HepG2 (cell line): ENCODE results near the gene UNKL. TPM values are rescaled to one million over a fixed set of nuclear protein-coding genes. Genes with fewer than 3 reads are reported as not detected.

Experiments
- DZIP1 ChIP-seq: sonication (generic); formaldehyde crosslinking; IDR thresholded peaks from 2 replicates; pipeline ENCODE4 v1.5.0; 2020; ENCODE audit warnings: mild to moderate bottlenecking, missing genetic modification reagents
- FOXA3 ChIP-seq: IDR thresholded peaks from 2 replicates; pipeline ENCODE4 v1.6.1; 2016; ENCODE audit warnings: missing genetic modification reagents, missing compliant biosample characterization
- MEIS1 ChIP-seq: sonication (generic); formaldehyde crosslinking; IDR thresholded peaks from 2 replicates; pipeline ENCODE4 v1.9.0; 2021; ENCODE audit warnings: mild to moderate bottlenecking, missing genetic modification reagents, moderate library complexity, borderline replicate concordance
- MTA3 ChIP-seq: sonication (generic); formaldehyde crosslinking; IDR thresholded peaks from 2 replicates; pipeline ENCODE4 v1.4.0; 2020; ENCODE audit warnings: missing genetic modification reagents
- POGZ ChIP-seq: sonication (generic); formaldehyde crosslinking; IDR thresholded peaks from 2 replicates; pipeline ENCODE4 v1.4.0; 2020; ENCODE audit warnings: mild to moderate bottlenecking, missing genetic modification reagents
- PTBP1 ChIP-seq: fragments of 200-400 bp; formaldehyde crosslinking; IDR thresholded peaks from 2 replicates; pipeline ENCODE4 v1.6.1; 2018; ENCODE audit warnings: low read length, low read depth; ENCODE audit not compliant: poor library complexity, severe bottlenecking
- SIX1 ChIP-seq: sonication (generic); formaldehyde crosslinking; IDR thresholded peaks from 2 replicates; pipeline ENCODE4 v1.4.0; 2020; ENCODE audit warnings: missing genetic modification reagents, borderline replicate concordance
- ZBTB46 ChIP-seq: sonication (generic); formaldehyde crosslinking; IDR thresholded peaks from 2 replicates; pipeline ENCODE4 v1.4.0; 2020; ENCODE audit warnings: mild to moderate bottlenecking, missing genetic modification reagents, borderline replicate concordance
- ZBTB8A ChIP-seq: sonication (generic); formaldehyde crosslinking; IDR thresholded peaks from 2 replicates; pipeline ENCODE4 v1.4.0; 2020; ENCODE audit warnings: mild to moderate bottlenecking, low read depth, missing genetic modification reagents, borderline replicate concordance
- ZNF414 ChIP-seq: sonication (generic); formaldehyde crosslinking; IDR thresholded peaks from 2 replicates; pipeline ENCODE4 v1.5.0; 2020; ENCODE audit warnings: missing genetic modification reagents
- ZNF883 ChIP-seq: sonication (generic); formaldehyde crosslinking; IDR thresholded peaks from 2 replicates; pipeline ENCODE4 v1.5.1; 2020; ENCODE audit warnings: mild to moderate bottlenecking, missing genetic modification reagents; ENCODE audit errors: not compliant biosample characterization
- ZNF891 ChIP-seq: sonication (generic); formaldehyde crosslinking; IDR thresholded peaks from 2 replicates; pipeline ENCODE4 v1.5.0; 2020; ENCODE audit warnings: mild to moderate bottlenecking, missing genetic modification reagents
- polyA plus RNA-seq, 8 experiments: library from polyadenylated mRNA; depleted of rRNA in 3 of 8; stranded (reverse) in 7 of 8; unstranded in 1 of 8; fragments of >200 nt; fragmentation: Illumina TruSeq in 4 of 8; extraction: Trizol in 4 of 8; gene quantifications; 2 replicates each; pipeline versions ENCODE4 v1.2.1 to v1.2.3, GENCODE V29; 2011 to 2016; ENCODE audit warnings: low read depth in 4 of 8, missing spikeins in 1 of 8, mixed read lengths in 1 of 8; ENCODE audit not compliant: insufficient read depth in 1 of 8
- total RNA-seq, 5 experiments: library from RNA; depleted of rRNA; stranded (reverse); fragments of >200 nt; fragmentation: Illumina TruSeq; extraction: Trizol; gene quantifications; 2 replicates each; pipeline ENCODE4 v1.2.3, GENCODE V29; 2016; ENCODE audit warnings: low read depth in 1 of 5
- TF ChIP-seq, protein P1 (sequence below): sonication (generic); formaldehyde crosslinking; IDR thresholded peaks from 2 replicates; pipeline ENCODE4 v1.5.0; 2020; ENCODE audit warnings: missing genetic modification reagents
- TF ChIP-seq, protein P2 (sequence below): IDR thresholded peaks from 2 replicates; pipeline ENCODE4 v1.6.1; 2012; ENCODE audit warnings: low read length, improper control_type of control experiment
- TF ChIP-seq, protein P3 (sequence below): sonication (generic); formaldehyde crosslinking; IDR thresholded peaks from 2 replicates; pipeline ENCODE4 v1.5.0; 2020; ENCODE audit warnings: mild to moderate bottlenecking, missing genetic modification reagents

Gene UNKL
- total and polyA plus RNA-seq, 2 of the 13 experiments (the other 11 are each of a cell fraction or from before 2014, with no cell fraction given): 10.4 to 17.6 TPM

DNA sequence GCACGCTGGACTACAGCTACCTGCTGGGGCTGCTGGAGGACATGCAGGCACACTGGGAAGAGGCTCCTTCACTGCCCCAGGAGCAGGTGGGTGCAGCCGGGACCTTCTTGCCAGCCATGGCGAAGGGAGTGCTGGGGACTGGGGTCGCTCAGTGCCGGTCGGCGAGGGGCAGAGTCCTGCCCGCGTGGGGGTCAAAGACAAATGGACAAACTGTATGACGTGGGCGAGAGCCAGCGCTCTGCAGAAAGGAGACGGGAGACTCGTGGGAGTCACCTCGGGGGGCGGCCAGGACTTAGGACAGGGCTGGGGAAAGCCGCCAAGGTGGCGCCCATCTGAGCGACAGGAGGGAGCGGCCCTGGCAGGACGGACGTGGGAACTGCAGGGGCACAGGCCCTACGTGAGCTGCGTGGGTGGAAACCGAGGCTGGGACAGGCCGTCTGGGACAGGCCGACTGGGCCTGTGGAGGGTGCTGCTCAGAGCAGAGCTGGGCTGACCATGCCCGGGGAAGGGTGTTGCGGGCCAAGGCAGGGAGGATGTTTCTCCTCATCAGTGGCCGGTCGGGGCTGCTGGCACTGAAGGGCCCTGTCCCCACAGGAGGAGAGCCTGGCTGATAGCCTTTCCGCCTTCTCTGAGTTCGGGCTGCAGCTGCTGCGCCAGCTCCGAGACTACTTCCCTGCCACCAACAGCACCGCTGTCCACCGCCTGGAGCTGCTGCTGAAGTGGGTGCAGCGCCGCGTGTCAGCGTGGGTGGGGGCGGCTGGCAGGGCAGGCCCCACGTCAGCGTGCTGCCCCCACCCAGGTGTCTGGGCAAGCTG, 70.9 kb downstream of the UNKL start (continued):
- TF ChIP-seq MEIS1 (CRISPR knock-in tag) (no peak), ZBTB46 (no peak), ZNF883 (CRISPR knock-in tag) (no peak), SIX1 (CRISPR knock-in tag) (no peak), DZIP1 (CRISPR knock-in tag) (peak; percentile 55; the same call in 1 of the 2 replicates), FOXA3 (CRISPR knock-in tag) (no peak), POGZ (no peak), ZBTB8A (no peak), ZNF414 (0 out of 2 replicates have a peak, but pooled peaks have one; percentile 21), ZNF891 (CRISPR knock-in tag) (0 out of 2 replicates have a peak, but pooled peaks have one; percentile 21), MTA3 (CRISPR knock-in tag) (no peak), PTBP1 (no peak)
- TF ChIP-seq, protein P1, sequence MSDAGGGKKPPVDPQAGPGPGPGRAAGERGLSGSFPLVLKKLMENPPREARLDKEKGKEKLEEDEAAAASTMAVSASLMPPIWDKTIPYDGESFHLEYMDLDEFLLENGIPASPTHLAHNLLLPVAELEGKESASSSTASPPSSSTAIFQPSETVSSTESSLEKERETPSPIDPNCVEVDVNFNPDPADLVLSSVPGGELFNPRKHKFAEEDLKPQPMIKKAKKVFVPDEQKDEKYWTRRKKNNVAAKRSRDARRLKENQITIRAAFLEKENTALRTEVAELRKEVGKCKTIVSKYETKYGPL: no peak
- TF ChIP-seq, protein P2, sequence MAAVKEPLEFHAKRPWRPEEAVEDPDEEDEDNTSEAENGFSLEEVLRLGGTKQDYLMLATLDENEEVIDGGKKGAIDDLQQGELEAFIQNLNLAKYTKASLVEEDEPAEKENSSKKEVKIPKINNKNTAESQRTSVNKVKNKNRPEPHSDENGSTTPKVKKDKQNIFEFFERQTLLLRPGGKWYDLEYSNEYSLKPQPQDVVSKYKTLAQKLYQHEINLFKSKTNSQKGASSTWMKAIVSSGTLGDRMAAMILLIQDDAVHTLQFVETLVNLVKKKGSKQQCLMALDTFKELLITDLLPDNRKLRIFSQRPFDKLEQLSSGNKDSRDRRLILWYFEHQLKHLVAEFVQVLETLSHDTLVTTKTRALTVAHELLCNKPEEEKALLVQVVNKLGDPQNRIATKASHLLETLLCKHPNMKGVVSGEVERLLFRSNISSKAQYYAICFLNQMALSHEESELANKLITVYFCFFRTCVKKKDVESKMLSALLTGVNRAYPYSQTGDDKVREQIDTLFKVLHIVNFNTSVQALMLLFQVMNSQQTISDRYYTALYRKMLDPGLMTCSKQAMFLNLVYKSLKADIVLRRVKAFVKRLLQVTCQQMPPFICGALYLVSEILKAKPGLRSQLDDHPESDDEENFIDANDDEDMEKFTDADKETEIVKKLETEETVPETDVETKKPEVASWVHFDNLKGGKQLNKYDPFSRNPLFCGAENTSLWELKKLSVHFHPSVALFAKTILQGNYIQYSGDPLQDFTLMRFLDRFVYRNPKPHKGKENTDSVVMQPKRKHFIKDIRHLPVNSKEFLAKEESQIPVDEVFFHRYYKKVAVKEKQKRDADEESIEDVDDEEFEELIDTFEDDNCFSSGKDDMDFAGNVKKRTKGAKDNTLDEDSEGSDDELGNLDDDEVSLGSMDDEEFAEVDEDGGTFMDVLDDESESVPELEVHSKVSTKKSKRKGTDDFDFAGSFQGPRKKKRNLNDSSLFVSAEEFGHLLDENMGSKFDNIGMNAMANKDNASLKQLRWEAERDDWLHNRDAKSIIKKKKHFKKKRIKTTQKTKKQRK: no peak
- TF ChIP-seq, protein P3, sequence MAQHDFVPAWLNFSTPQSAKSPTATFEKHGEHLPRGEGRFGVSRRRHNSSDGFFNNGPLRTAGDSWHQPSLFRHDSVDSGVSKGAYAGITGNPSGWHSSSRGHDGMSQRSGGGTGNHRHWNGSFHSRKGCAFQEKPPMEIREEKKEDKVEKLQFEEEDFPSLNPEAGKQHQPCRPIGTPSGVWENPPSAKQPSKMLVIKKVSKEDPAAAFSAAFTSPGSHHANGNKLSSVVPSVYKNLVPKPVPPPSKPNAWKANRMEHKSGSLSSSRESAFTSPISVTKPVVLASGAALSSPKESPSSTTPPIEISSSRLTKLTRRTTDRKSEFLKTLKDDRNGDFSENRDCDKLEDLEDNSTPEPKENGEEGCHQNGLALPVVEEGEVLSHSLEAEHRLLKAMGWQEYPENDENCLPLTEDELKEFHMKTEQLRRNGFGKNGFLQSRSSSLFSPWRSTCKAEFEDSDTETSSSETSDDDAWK (CRISPR knock-in tag): no peak
